WTC11 (cell line): Measurements from ENCODE around the gene CACNA1F.

ENCODE experiments used
- CBFB ChIP-seq: sonication (generic); formaldehyde crosslinking; IDR thresholded peaks from 2 replicates; pipeline ENCODE4 v1.8.1; 2022; ENCODE audit warnings: mild to moderate bottlenecking, low read depth, missing genetic modification reagents
- CREB1 ChIP-seq: sonication (generic); formaldehyde crosslinking; IDR thresholded peaks from 2 replicates; pipeline ENCODE4 v1.8.0; 2023; ENCODE audit warnings: mild to moderate bottlenecking, missing genetic modification reagents
- ESRRA ChIP-seq: sonication (generic); formaldehyde crosslinking; IDR thresholded peaks from 2 replicates; pipeline ENCODE4 v1.8.1; 2022; ENCODE audit warnings: mild to moderate bottlenecking, missing genetic modification reagents, borderline replicate concordance
- ETV6 ChIP-seq: sonication (generic); formaldehyde crosslinking; IDR thresholded peaks from 2 replicates; pipeline ENCODE4 v1.8.1; 2022; ENCODE audit warnings: mild to moderate bottlenecking, missing genetic modification reagents
- IRF2 ChIP-seq: sonication (generic); formaldehyde crosslinking; IDR thresholded peaks from 2 replicates; pipeline ENCODE4 v1.8.0; 2022; ENCODE audit warnings: low read depth, missing genetic modification reagents, borderline replicate concordance
- JUN ChIP-seq: sonication (generic); formaldehyde crosslinking; IDR thresholded peaks from 2 replicates; pipeline ENCODE4 v1.8.0; 2023; ENCODE audit warnings: mild to moderate bottlenecking, missing genetic modification reagents
- OVOL2 ChIP-seq: fragments of 250-450 bp; sonication (Bioruptor Pico); IDR thresholded peaks from 2 replicates; pipeline ENCODE4 v1.9.0; 2021; ENCODE audit warnings: mild to moderate bottlenecking, borderline replicate concordance
- ZNF219 ChIP-seq: sonication (generic); formaldehyde crosslinking; IDR thresholded peaks from 2 replicates; pipeline ENCODE4 v1.8.0; 2023; ENCODE audit warnings: missing genetic modification reagents, mild to moderate bottlenecking, borderline replicate concordance
- TF ChIP-seq, protein P1 (sequence below): fragments of 200-600 bp; IDR thresholded peaks from 2 replicates; pipeline ENCODE4 v1.8.0; 2022; ENCODE audit warnings: antibody characterized with exemption
- TF ChIP-seq, protein P2 (sequence below): sonication (generic); formaldehyde crosslinking; IDR thresholded peaks from 2 replicates; pipeline ENCODE4 v1.8.0; 2022; ENCODE audit warnings: mild to moderate bottlenecking, missing genetic modification reagents
- TF ChIP-seq, protein P3 (sequence below): sonication (generic); formaldehyde crosslinking; IDR thresholded peaks from 2 replicates; pipeline ENCODE4 v1.8.1; 2023; ENCODE audit warnings: mild to moderate bottlenecking, missing genetic modification reagents
- TF ChIP-seq, protein P4 (sequence below): sonication (generic); formaldehyde crosslinking; IDR thresholded peaks from 2 replicates; pipeline ENCODE4 v1.8.1; 2022; ENCODE audit warnings: low read depth, mild to moderate bottlenecking, moderate library complexity, missing genetic modification reagents, borderline replicate concordance

DNA sequence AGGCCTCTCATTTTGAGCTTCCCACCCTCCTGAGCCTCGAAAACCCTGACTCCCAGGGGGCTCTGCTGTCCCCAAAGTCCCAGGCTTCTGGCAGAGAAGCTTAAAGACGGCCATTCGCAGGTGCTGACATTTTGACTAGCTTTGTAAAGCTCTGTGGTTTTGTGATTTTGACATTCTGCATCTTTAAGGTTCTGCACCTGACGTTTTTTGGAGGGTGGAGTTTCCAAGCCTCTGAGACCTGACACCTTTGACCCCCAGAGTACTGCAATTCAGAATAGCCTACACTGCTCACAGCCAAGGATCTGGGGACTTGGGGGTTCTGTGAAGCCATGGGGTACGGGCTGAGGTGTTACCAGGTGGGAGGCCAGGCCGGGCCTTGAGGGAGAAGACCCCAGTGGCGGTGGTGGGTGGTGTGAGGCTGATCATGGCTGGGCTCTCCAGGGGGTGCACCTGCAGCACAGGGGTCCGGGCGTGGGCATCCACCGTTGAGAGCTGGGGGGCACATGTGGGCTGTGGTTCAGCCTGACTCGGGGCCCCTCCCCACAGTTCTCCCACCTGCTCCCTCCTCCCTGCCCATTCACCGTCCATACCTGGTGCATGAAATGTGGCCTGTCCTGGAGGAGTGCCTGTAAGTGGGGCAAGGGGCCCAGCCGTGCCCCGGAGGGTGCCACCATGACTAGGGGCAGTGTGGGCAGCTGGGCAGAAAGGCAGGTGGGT lies 24.1 kb upstream of the CACNA1F start:
- TF ChIP-seq ETV6 (CRISPR knock-in tag) = no peak
- TF ChIP-seq, protein P1, sequence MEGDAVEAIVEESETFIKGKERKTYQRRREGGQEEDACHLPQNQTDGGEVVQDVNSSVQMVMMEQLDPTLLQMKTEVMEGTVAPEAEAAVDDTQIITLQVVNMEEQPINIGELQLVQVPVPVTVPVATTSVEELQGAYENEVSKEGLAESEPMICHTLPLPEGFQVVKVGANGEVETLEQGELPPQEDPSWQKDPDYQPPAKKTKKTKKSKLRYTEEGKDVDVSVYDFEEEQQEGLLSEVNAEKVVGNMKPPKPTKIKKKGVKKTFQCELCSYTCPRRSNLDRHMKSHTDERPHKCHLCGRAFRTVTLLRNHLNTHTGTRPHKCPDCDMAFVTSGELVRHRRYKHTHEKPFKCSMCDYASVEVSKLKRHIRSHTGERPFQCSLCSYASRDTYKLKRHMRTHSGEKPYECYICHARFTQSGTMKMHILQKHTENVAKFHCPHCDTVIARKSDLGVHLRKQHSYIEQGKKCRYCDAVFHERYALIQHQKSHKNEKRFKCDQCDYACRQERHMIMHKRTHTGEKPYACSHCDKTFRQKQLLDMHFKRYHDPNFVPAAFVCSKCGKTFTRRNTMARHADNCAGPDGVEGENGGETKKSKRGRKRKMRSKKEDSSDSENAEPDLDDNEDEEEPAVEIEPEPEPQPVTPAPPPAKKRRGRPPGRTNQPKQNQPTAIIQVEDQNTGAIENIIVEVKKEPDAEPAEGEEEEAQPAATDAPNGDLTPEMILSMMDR = no peak
- TF ChIP-seq, protein P2, sequence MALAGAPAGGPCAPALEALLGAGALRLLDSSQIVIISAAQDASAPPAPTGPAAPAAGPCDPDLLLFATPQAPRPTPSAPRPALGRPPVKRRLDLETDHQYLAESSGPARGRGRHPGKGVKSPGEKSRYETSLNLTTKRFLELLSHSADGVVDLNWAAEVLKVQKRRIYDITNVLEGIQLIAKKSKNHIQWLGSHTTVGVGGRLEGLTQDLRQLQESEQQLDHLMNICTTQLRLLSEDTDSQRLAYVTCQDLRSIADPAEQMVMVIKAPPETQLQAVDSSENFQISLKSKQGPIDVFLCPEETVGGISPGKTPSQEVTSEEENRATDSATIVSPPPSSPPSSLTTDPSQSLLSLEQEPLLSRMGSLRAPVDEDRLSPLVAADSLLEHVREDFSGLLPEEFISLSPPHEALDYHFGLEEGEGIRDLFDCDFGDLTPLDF = no peak
- TF ChIP-seq, protein P3, sequence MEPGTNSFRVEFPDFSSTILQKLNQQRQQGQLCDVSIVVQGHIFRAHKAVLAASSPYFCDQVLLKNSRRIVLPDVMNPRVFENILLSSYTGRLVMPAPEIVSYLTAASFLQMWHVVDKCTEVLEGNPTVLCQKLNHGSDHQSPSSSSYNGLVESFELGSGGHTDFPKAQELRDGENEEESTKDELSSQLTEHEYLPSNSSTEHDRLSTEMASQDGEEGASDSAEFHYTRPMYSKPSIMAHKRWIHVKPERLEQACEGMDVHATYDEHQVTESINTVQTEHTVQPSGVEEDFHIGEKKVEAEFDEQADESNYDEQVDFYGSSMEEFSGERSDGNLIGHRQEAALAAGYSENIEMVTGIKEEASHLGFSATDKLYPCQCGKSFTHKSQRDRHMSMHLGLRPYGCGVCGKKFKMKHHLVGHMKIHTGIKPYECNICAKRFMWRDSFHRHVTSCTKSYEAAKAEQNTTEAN (CRISPR knock-in tag) = no peak
- TF ChIP-seq CREB1 = no peak
- TF ChIP-seq ZNF219 = no peak
- TF ChIP-seq, protein P4, sequence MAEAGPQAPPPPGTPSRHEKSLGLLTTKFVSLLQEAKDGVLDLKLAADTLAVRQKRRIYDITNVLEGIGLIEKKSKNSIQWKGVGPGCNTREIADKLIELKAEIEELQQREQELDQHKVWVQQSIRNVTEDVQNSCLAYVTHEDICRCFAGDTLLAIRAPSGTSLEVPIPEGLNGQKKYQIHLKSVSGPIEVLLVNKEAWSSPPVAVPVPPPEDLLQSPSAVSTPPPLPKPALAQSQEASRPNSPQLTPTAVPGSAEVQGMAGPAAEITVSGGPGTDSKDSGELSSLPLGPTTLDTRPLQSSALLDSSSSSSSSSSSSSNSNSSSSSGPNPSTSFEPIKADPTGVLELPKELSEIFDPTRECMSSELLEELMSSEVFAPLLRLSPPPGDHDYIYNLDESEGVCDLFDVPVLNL = no peak
- no peak for TF ChIP-seq OVOL2 (CRISPR knock-in tag)
- TF ChIP-seq CBFB = no peak
- TF ChIP-seq IRF2 = no peak
- no peak for TF ChIP-seq JUN (CRISPR knock-in tag)
- no peak for TF ChIP-seq ESRRA
